K562 (cell line): Measurements from ENCODE around the gene PBX2. TPM values are rescaled to one million over a fixed set of nuclear protein-coding genes. Genes with fewer than 3 reads are reported as not detected.

ENCODE experiments used
- ASH1L ChIP-seq: fragments of 450-650 bp; IDR thresholded peaks from 2 replicates; pipeline ENCODE4 v1.6.1; 2018; ENCODE audit warnings: borderline replicate concordance, mild to moderate bottlenecking, low read depth; ENCODE audit not compliant: partially characterized antibody
- CREB1 ChIP-seq, 2 experiments: sonication (generic) in 1 of 2; formaldehyde crosslinking in 1 of 2; IDR thresholded peaks; 2 replicates each; pipeline versions ENCODE4 v1.6.1 to v1.8.0; 2012 to 2022; ENCODE audit warnings: inconsistent platforms in 1 of 2, mild to moderate bottlenecking in 1 of 2, missing genetic modification reagents in 1 of 2, moderate library complexity in 1 of 2
- PHB ChIP-seq: fragments of 250-450 bp; sonication (Bioruptor Pico); IDR thresholded peaks from 2 replicates; pipeline ENCODE4 v1.5.0; 2021
- SOX6 ChIP-seq: fragments of 450-650 bp; IDR thresholded peaks from 2 replicates; pipeline ENCODE4 v1.6.1; 2014; ENCODE audit warnings: mild to moderate bottlenecking
- SRSF9 ChIP-seq: fragments of 200-400 bp; formaldehyde crosslinking; IDR thresholded peaks from 2 replicates; pipeline ENCODE4 v1.6.1; 2017; ENCODE audit warnings: low read depth, low read length, borderline replicate concordance
- TAF7 ChIP-seq: fragments of 450-650 bp; IDR thresholded peaks from 2 replicates; pipeline ENCODE4 v1.6.1; 2016; ENCODE audit warnings: missing genetic modification characterization, missing compliant biosample characterization
- ZBTB8A ChIP-seq: fragments of 450-650 bp; IDR thresholded peaks from 2 replicates; pipeline ENCODE4 v1.6.1; 2018; ENCODE audit warnings: mild to moderate bottlenecking, moderate library complexity; ENCODE audit not compliant: partially characterized antibody
- ZNF175 ChIP-seq: fragments of 200-800 bp; sonication (Bioruptor generic); IDR thresholded peaks from 2 replicates; pipeline ENCODE4 v1.6.1; 2016; ENCODE audit warnings: low read depth, mild to moderate bottlenecking, missing genetic modification characterization, missing compliant biosample characterization
- ZNF77 ChIP-seq: fragments of 250-450 bp; sonication (Bioruptor Pico); IDR thresholded peaks from 2 replicates; pipeline ENCODE4 v1.5.0; 2020
- polyA plus RNA-seq, 8 experiments: library from polyadenylated mRNA; depleted of rRNA in 4 of 8; stranded (reverse) in 5 of 8; unstranded in 3 of 8; fragments of >200 nt; fragmentation: Nextera tagmentation in 2 of 8; fragmentation: Illumina TruSeq in 1 of 8; extraction: Ambion mirVana in 2 of 8; extraction: Trizol in 1 of 8; gene quantifications; 2 replicates each; pipeline versions ENCODE4 v1.2.1 to v1.2.3, GENCODE V29; 2011 to 2014; ENCODE audit warnings: inconsistent platforms in 1 of 8, missing spikeins in 1 of 8
- total RNA-seq, 7 experiments: library from RNA; depleted of rRNA in 6 of 7; stranded (reverse); fragments of >200 nt in 6 of 7; fragmentation: Illumina TruSeq in 2 of 7; extraction: Trizol in 2 of 7; gene quantifications; 2 replicates each; pipeline versions ENCODE4 v1.2.1 to v1.2.3, GENCODE V29; 2011 to 2021; ENCODE audit warnings: low replicate concordance in 1 of 7
- TF ChIP-seq, protein P1 (sequence below): sonication (generic); formaldehyde crosslinking; IDR thresholded peaks from 2 replicates; pipeline ENCODE4 v1.8.1; 2023; ENCODE audit warnings: mild to moderate bottlenecking, missing genetic modification reagents, moderate library complexity
- TF ChIP-seq, protein P2 (sequence below): fragments of 250-450 bp; sonication (Bioruptor Pico); IDR thresholded peaks from 2 replicates; pipeline ENCODE4 v1.5.0; 2020; ENCODE audit warnings: mild to moderate bottlenecking, borderline replicate concordance
- TF ChIP-seq, protein P3 (sequence below): fragments of 250-450 bp; sonication (Bioruptor Pico); IDR thresholded peaks from 2 replicates; pipeline ENCODE4 v1.8.0; 2022; ENCODE audit warnings: moderate library complexity, mild to moderate bottlenecking, inconsistent platforms
- TF ChIP-seq, protein P4 (sequence below), 2 experiments: fragments of 450-650 bp in 1 of 2; sonication (generic) in 1 of 2; formaldehyde crosslinking in 1 of 2; IDR thresholded peaks in 1 of 2; conservative IDR thresholded peaks in 1 of 2; 2 replicates each; pipeline versions ENCODE4 v1.6.1 to v1.8.1; 2016 to 2023; ENCODE audit warnings: mild to moderate bottlenecking in 2 of 2, moderate library complexity in 2 of 2, inconsistent platforms in 1 of 2, missing genetic modification reagents in 1 of 2
- TF ChIP-seq, protein P5 (sequence below): sonication (generic); formaldehyde crosslinking; IDR thresholded peaks from 2 replicates; pipeline ENCODE4 v1.8.0; 2022; ENCODE audit warnings: mild to moderate bottlenecking, missing genetic modification reagents

The PBX2 gene
- total and polyA plus RNA-seq, 9 of the 15 experiments (the other 6 are each of a cell fraction or from before 2014, with no cell fraction given), result 1.9 to 134 (median 62.5) TPM

DNA sequence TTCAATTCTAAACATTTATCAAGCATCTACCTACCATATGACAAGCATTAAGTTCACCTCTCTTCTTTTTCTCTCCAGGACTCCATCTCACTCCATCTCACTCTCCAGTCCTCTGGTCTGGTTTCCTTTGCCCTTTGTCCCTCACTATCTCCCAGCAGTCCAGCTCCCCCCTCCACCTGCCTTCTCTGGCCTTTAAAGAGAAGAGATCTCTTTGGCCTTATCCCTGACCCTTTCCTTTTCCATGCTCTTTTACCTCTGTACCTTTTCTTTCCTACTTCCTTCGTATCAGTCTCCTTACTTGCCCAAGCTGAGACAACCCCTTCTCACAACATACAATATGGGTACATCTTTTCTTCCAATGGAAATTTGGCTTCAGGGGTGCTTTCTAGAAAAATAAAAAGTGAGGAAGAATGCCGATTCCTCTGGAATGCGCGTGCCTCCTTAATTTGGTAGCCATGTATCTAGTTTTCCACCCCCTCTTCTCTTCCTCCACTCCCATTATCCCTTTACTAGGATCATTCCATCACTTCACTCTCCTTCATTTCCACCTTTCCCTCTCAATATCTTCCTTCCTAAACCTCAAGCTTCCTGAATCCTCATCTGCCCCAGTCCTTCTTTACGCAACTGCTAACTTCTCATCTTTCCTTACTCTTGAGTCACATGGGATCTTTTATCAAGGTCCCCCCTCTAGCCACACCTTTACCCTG, 13.4 kb downstream of the PBX2 start (continued):
- TF ChIP-seq SOX6 (no peak), PHB (CRISPR knock-in tag) (no peak), ASH1L (peak; percentile 34), ZNF77 (0 out of 2 replicates have a peak, but pooled peaks have one; percentile 26), TAF7 (no peak), ZBTB8A (no peak), ZNF175 (no peak; the same call in 1 of the 2 replicates), CREB1 (IDR thresholded peaks at IDR 0.05) (no peak), CREB1 (CRISPR knock-in tag; IDR thresholded peaks at IDR 0.05) (no peak), SRSF9 (no peak)
- TF ChIP-seq, protein P1, sequence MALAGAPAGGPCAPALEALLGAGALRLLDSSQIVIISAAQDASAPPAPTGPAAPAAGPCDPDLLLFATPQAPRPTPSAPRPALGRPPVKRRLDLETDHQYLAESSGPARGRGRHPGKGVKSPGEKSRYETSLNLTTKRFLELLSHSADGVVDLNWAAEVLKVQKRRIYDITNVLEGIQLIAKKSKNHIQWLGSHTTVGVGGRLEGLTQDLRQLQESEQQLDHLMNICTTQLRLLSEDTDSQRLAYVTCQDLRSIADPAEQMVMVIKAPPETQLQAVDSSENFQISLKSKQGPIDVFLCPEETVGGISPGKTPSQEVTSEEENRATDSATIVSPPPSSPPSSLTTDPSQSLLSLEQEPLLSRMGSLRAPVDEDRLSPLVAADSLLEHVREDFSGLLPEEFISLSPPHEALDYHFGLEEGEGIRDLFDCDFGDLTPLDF (CRISPR knock-in tag), result no peak
- TF ChIP-seq, protein P2, sequence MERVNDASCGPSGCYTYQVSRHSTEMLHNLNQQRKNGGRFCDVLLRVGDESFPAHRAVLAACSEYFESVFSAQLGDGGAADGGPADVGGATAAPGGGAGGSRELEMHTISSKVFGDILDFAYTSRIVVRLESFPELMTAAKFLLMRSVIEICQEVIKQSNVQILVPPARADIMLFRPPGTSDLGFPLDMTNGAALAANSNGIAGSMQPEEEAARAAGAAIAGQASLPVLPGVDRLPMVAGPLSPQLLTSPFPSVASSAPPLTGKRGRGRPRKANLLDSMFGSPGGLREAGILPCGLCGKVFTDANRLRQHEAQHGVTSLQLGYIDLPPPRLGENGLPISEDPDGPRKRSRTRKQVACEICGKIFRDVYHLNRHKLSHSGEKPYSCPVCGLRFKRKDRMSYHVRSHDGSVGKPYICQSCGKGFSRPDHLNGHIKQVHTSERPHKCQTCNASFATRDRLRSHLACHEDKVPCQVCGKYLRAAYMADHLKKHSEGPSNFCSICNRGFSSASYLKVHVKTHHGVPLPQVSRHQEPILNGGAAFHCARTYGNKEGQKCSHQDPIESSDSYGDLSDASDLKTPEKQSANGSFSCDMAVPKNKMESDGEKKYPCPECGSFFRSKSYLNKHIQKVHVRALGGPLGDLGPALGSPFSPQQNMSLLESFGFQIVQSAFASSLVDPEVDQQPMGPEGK (CRISPR knock-in tag), result no peak
- TF ChIP-seq, protein P3, sequence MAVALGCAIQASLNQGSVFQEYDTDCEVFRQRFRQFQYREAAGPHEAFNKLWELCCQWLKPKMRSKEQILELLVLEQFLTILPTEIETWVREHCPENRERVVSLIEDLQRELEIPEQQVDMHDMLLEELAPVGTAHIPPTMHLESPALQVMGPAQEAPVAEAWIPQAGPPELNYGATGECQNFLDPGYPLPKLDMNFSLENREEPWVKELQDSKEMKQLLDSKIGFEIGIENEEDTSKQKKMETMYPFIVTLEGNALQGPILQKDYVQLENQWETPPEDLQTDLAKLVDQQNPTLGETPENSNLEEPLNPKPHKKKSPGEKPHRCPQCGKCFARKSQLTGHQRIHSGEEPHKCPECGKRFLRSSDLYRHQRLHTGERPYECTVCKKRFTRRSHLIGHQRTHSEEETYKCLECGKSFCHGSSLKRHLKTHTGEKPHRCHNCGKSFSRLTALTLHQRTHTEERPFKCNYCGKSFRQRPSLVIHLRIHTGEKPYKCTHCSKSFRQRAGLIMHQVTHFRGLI (CRISPR knock-in tag), result no peak
- TF ChIP-seq, protein P4, sequence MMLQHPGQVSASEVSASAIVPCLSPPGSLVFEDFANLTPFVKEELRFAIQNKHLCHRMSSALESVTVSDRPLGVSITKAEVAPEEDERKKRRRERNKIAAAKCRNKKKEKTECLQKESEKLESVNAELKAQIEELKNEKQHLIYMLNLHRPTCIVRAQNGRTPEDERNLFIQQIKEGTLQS (IDR thresholded peaks at IDR 0.05), result no peak
- TF ChIP-seq, protein P4 (CRISPR knock-in tag; conservative IDR thresholded peaks at IDR 0.05), result no peak
- TF ChIP-seq, protein P5, sequence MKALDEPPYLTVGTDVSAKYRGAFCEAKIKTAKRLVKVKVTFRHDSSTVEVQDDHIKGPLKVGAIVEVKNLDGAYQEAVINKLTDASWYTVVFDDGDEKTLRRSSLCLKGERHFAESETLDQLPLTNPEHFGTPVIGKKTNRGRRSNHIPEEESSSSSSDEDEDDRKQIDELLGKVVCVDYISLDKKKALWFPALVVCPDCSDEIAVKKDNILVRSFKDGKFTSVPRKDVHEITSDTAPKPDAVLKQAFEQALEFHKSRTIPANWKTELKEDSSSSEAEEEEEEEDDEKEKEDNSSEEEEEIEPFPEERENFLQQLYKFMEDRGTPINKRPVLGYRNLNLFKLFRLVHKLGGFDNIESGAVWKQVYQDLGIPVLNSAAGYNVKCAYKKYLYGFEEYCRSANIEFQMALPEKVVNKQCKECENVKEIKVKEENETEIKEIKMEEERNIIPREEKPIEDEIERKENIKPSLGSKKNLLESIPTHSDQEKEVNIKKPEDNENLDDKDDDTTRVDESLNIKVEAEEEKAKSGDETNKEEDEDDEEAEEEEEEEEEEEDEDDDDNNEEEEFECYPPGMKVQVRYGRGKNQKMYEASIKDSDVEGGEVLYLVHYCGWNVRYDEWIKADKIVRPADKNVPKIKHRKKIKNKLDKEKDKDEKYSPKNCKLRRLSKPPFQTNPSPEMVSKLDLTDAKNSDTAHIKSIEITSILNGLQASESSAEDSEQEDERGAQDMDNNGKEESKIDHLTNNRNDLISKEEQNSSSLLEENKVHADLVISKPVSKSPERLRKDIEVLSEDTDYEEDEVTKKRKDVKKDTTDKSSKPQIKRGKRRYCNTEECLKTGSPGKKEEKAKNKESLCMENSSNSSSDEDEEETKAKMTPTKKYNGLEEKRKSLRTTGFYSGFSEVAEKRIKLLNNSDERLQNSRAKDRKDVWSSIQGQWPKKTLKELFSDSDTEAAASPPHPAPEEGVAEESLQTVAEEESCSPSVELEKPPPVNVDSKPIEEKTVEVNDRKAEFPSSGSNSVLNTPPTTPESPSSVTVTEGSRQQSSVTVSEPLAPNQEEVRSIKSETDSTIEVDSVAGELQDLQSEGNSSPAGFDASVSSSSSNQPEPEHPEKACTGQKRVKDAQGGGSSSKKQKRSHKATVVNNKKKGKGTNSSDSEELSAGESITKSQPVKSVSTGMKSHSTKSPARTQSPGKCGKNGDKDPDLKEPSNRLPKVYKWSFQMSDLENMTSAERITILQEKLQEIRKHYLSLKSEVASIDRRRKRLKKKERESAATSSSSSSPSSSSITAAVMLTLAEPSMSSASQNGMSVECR (CRISPR knock-in tag), result no peak
